Fibroblast of villous mesenchyme (primary cell): Measurements from ENCODE around the gene SULF2. TPM values are rescaled to one million over a fixed set of nuclear protein-coding genes. Genes with fewer than 3 reads are reported as not detected.

ENCODE experiments used
- DNase-seq: peaks from one replicate; pipeline ENCODE4 v3.0.0-alpha.2; 2010; ENCODE audit warnings: low read depth
- H3K4me3 ChIP-seq: 2 replicates; pipeline ENCODE4 v1.5.1; 2011; ENCODE audit warnings: low read depth, mild to moderate bottlenecking, low read length
- CTCF ChIP-seq: IDR thresholded peaks from 2 replicates; pipeline ENCODE4 v1.5.1; 2012; ENCODE audit warnings: low read depth, mild to moderate bottlenecking, low read length; ENCODE audit not compliant: insufficient read depth
- total RNA-seq: library from RNA; depleted of rRNA; stranded (reverse); fragments of >200 nt; gene quantifications from 2 replicates; pipeline ENCODE4 v1.2.3, GENCODE V29; 2012

SULF2 gene
- total RNA-seq, 1 donor, result 3.5 TPM

- no peak overlapping the region for H3K4me3 ChIP-seq
- no peak for DNase-seq
- no peak for TF ChIP-seq CTCF
Observed at GRCh38 chr20:47765691-47766594, 19.3 kb downstream of the SULF2 start.

- no peak for TF ChIP-seq CTCF
- no peak overlapping the region for H3K4me3 ChIP-seq
- DNase-seq, result no peak
Observed at GRCh38 chr20:47765271-47765670, 20.0 kb downstream of the SULF2 start.

GRCh38 chr20:47764154-47764733 is 21.0 kb downstream of the SULF2 start:
- DNase-seq, result no peak
- no peak for TF ChIP-seq CTCF
- no peak overlapping the region for H3K4me3 ChIP-seq

GRCh38 chr20:47762699-47763268 is 22.5 kb downstream of the SULF2 start:
- no peak for TF ChIP-seq CTCF
- no peak overlapping the region for H3K4me3 ChIP-seq
- DNase-seq, result no peak

- H3K4me3 ChIP-seq, result no peak overlapping the region
- TF ChIP-seq CTCF, result no peak
- no peak for DNase-seq
Observed at GRCh38 chr20:47761482-47762047, 23.7 kb downstream of the SULF2 start.

- TF ChIP-seq CTCF, result no peak
- H3K4me3 ChIP-seq, result no peak overlapping the region
- no peak for DNase-seq
Observed at GRCh38 chr20:47760686-47761481, 24.4 kb downstream of the SULF2 start.
